Measurements from ENCODE around the gene SRRM3.

GRCh38 chr7:76225951-76226350, 24.3 kb downstream of the SRRM3 start:
- no peak for TF ChIP-seq CTCF (conservative IDR thresholded peaks at IDR 0.05; ENCODE audit: low read depth in 2 of 2)
- TF ChIP-seq STAT1 (IDR thresholded peaks at IDR 0.05; ENCODE audit: unreplicated experiment) = no peak
- TF ChIP-seq EZH2 (IDR thresholded peaks at IDR 0.05; ENCODE audit: low read depth, unreplicated experiment) = no peak
- no peak for TF ChIP-seq POLR2AphosphoS5 (IDR thresholded peaks at IDR 0.05; ENCODE audit: low read depth)
- TF ChIP-seq REST (IDR thresholded peaks at IDR 0.05; ENCODE audit: unreplicated experiment) = no peak
- TF ChIP-seq JUNB (IDR thresholded peaks at IDR 0.05; ENCODE audit: unreplicated experiment) = no peak
- TF ChIP-seq NANOG (IDR thresholded peaks at IDR 0.05; ENCODE audit: borderline replicate concordance) = no peak

All from GM23338 (cell line).